Adrenal gland (tissue), 12 donors: ENCODE results near the gene FAM107A. TPM values are rescaled to one million over a fixed set of nuclear protein-coding genes. Genes with fewer than 3 reads are reported as not detected.

Experiments used
- DNase-seq, 7 donors: peaks; one replicate each; pipeline ENCODE4 v3.0.0-alpha.2; 2019 to 2020
- H3K27ac ChIP-seq, 5 donors: fragments of 200-600 bp; sonication (generic) in 4 of 5; 1 replicate in 3 of 5; 2 replicates in 2 of 5; pipeline versions ENCODE4 v1.5.1 to v1.8.0; 2016 to 2020; ENCODE audit warnings: mild to moderate bottlenecking in 1 of 5
- H3K27me3 ChIP-seq: fragments of 200-600 bp; 2 replicates; pipeline ENCODE4 v1.8.0; 2021
- H3K36me3 ChIP-seq, 2 donors: fragments of 200-600 bp; replicated peaks in 1 of 2; 1 replicate in 1 of 2; 2 replicates in 1 of 2; pipeline versions ENCODE4 v1.5.1 to v1.8.0; 2018 to 2022
- H3K4me1 ChIP-seq, 2 donors: fragments of 200-600 bp; replicated peaks in 1 of 2; 1 replicate in 1 of 2; 2 replicates in 1 of 2; pipeline versions ENCODE4 v1.5.1 to v1.8.0; 2018 to 2021
- H3K4me3 ChIP-seq, 4 donors: fragments of 200-600 bp; sonication (generic) in 3 of 4; one replicate each; pipeline ENCODE4 v1.5.1; 2016 to 2018
- H3K9me3 ChIP-seq, 3 donors: fragments of 200-600 bp; sonication (generic) in 1 of 3; replicated peaks in 1 of 3; 1 replicate in 2 of 3; 2 replicates in 1 of 3; pipeline versions ENCODE4 v1.5.1 to v1.8.0; 2016 to 2021
- POLR2A ChIP-seq, 2 donors: fragments of 450-650 bp; IDR thresholded peaks; one replicate each; pipeline ENCODE4 v1.6.1; 2017; ENCODE audit warnings: antibody characterized with exemption in 2 of 2, mild to moderate bottlenecking in 2 of 2, moderate library complexity in 1 of 2
- WGBS, 4 donors: extraction: QIAGEN DNeasy Blood & Tissue Kit in 2 of 4; methylation state at CpG; one replicate each; pipeline versions ENCODE4 v1.1.5 to v1.1.7; 2013 to 2017; 5-methylcytosine and 5-hydroxymethylcytosine counted together
- intact Hi-C, 2 donors: fragments of 100-400 bp; cut with DNase I; formaldehyde crosslinking; loops; one replicate each; pipeline versions ENCODE4 v1.14.1 to v1.15.0; 2022 to 2023
- polyA plus RNA-seq, 3 donors: library from polyadenylated mRNA; stranded (reverse); fragments of 200-250 nt in 2 of 3; fragments of 350-450 nt in 1 of 3; fragmentation: Illumina TruSeq in 1 of 3; extraction: RNeasy Lipid Tissue Mini Kit (QIAGEN cat#74804) in 1 of 3; gene quantifications; one replicate each; pipeline ENCODE4 v1.2.3, GENCODE V29; 2013 to 2014
- total RNA-seq, 9 donors: library from RNA; depleted of rRNA in 4 of 9; stranded (reverse); fragments of >200 nt in 4 of 9; fragments of 120-200 nt in 1 of 9; fragmentation: NEBNext Ultra II Directional in 1 of 9; extraction: Animal tissue kit (Norgen Biotek cat#: 25700) in 1 of 9; gene quantifications; one replicate each; pipeline versions ENCODE4 v1.1.0 to v1.2.4, GENCODE V29; 2013 to 2023
- TF ChIP-seq, protein P1 (sequence below), 6 experiments: fragments of 450-650 bp in 4 of 6; fragments of 200-600 bp in 2 of 6; sonication (generic) in 1 of 6; IDR thresholded peaks; 1 replicate in 5 of 6; 2 replicates in 1 of 6; pipeline versions ENCODE4 v1.5.1 to v1.8.0; 2016 to 2021; ENCODE audit warnings: antibody characterized with exemption in 6 of 6, mild to moderate bottlenecking in 2 of 6, moderate library complexity in 1 of 6
- donor health status: healthy with polysubstance abuse.
- donor health status: Bipolar disorder and iron deficiency.
- donor health status: DM: yes; HTN: yes; CAD: no.
- donor health status: DM: no; HTN: no; CAD: no.
- donor health status: DM: no; HTN: no; CAD: no.
- donor health status: DM: yes; HTN: yes; CAD: no.

The FAM107A gene
- total and polyA plus RNA-seq, 12 donors, result 1.2 to 12.5 (median 5.8) TPM

DNA sequence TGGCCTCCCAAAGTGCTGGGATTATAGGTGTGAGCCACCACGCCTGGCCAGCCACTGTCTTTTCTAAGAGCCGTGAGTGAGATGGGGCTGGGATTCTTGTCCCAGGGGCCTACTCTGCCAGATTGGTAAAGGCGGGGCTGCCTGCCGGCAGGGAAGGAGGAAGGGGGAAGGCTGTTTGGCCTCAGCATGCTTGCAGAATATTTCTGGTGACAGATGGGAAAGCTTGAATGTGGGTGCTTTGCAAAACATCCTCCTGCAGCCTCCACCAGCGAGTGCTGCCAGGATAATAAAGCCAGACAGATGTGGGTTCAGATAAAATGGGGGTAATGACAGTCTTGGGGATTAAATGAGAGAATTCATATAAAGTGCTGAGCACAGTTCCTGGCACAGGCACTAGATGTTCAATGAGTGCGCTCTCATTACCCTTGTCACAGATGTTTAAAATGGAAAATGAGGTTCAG, 20.4 kb downstream of the FAM107A start:
- Histone ChIP-seq H3K9me3 (no peaks in the 10 kb centered on the region), H3K36me3 (no peaks in the 10 kb centered on the region), H3K4me1 (no peaks in the 10 kb centered on the region), H3K27me3 (no peaks in the 10 kb centered on the region), H3K27ac (no peak overlapping the region), H3K4me3 (no peak overlapping the region)
- intact Hi-C loops, result no loop called here
- DNase-seq, result no peak
- 59 to 80% (median 77%) methylated on average over 5 to 6 of the region's 6 CpGs for WGBS, 4 donors
- TF ChIP-seq POLR2A (IDR thresholded peaks at IDR 0.05), result no peak
- TF ChIP-seq, protein P1, sequence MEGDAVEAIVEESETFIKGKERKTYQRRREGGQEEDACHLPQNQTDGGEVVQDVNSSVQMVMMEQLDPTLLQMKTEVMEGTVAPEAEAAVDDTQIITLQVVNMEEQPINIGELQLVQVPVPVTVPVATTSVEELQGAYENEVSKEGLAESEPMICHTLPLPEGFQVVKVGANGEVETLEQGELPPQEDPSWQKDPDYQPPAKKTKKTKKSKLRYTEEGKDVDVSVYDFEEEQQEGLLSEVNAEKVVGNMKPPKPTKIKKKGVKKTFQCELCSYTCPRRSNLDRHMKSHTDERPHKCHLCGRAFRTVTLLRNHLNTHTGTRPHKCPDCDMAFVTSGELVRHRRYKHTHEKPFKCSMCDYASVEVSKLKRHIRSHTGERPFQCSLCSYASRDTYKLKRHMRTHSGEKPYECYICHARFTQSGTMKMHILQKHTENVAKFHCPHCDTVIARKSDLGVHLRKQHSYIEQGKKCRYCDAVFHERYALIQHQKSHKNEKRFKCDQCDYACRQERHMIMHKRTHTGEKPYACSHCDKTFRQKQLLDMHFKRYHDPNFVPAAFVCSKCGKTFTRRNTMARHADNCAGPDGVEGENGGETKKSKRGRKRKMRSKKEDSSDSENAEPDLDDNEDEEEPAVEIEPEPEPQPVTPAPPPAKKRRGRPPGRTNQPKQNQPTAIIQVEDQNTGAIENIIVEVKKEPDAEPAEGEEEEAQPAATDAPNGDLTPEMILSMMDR (IDR thresholded peaks at IDR 0.05), result no peak

DNA sequence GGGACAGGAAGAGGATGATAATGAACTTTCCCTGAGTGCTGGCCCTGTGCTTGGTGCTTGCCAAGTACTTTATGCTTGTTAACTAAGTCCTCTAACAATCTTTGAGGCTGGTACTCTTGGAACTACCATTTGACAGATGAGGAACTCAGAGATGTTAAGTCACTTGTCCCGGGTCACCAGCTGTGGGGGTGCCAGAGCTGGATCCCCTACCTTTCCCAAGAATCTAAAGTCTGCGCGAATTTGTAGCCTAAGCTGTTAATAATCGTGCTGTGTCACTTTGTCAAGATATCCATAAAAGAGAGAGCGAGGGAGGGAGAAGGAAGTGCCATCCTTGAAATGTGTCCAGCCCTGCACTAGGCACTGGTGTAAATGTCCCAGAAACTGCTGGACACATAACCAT, 21.2 kb downstream of the FAM107A start:
- H3K4me1 ChIP-seq, result no peaks in the 10 kb centered on the region
- intact Hi-C loops, result no loop called here
- no peak overlapping the region for H3K4me3 ChIP-seq
- no peaks in the 10 kb centered on the region for H3K9me3 ChIP-seq
- no peak for TF ChIP-seq POLR2A (IDR thresholded peaks at IDR 0.05)
- TF ChIP-seq, protein P1 (IDR thresholded peaks at IDR 0.05), result no peak
- no peaks in the 10 kb centered on the region for H3K27me3 ChIP-seq
- no peaks in the 10 kb centered on the region for H3K36me3 ChIP-seq
- no peak overlapping the region for H3K27ac ChIP-seq
- 82 to 94% (median 88%) methylated on average over 5 of the region's 5 CpGs for WGBS, 4 donors
- no peak for DNase-seq

DNA sequence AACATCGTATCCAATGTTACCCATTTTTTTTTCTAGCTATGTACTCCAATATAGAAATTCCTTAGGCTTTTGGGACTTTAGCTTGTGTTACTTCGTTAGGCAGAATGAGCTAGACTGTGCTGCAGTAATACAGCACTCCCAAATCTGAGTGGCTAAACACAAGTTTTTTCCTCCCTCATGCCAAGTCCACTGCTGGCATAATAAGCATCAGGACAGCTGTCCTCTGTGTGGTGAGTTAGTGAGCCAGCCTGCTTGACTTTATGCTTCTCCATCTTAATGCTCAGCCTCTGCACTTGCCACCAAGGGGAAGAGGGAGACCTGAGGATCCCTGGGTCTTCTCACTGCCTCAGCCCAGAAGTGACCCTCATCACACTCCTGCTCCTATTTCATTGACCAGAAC, 22.0 kb downstream of the FAM107A start:
- WGBS, 4 donors, result 81 to 98% (median 88%) methylated on average over 2 of the region's 2 CpGs
- Histone ChIP-seq H3K9me3 (no peaks in the 10 kb centered on the region), H3K27ac (no peak overlapping the region), H3K27me3 (no peaks in the 10 kb centered on the region), H3K4me3 (no peak overlapping the region), H3K4me1 (no peaks in the 10 kb centered on the region), H3K36me3 (no peaks in the 10 kb centered on the region)
- intact Hi-C loops, result no loop called here
- TF ChIP-seq, protein P1 (IDR thresholded peaks at IDR 0.05), result no peak
- TF ChIP-seq POLR2A (IDR thresholded peaks at IDR 0.05), result no peak
- no peak for DNase-seq

DNA sequence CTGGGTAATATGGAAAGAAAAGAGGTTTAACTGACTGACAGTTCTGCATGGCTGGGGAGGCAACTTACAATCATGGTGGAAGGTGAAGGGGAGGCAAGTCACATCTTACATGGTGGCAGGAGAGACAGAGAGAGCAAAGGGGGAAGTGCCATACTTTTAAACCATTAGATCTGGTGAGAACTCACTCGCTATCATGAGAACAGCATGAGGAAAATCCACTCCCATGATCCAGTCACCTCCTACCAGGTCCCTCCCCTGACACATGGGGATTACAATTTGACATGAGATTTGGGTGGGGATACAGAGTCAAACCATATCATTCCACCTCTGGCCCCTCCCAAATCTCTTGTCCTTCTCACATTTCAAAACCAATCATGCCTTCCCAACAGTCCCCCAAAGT, 24.2 kb downstream of the FAM107A start:
- Histone ChIP-seq H3K27me3 (no peaks in the 10 kb centered on the region), H3K27ac (no peak overlapping the region), H3K4me1 (no peaks in the 10 kb centered on the region), H3K9me3 (no peaks in the 10 kb centered on the region), H3K36me3 (no peaks in the 10 kb centered on the region), H3K4me3 (no peak overlapping the region)
- TF ChIP-seq, protein P1 (IDR thresholded peaks at IDR 0.05), result no peak
- no peak for TF ChIP-seq POLR2A (IDR thresholded peaks at IDR 0.05)
- 72 to 100% (median 80%) methylated on average over 1 of the region's 1 CpG for WGBS, 4 donors
- intact Hi-C loops, result no loop called here
- no peak for DNase-seq
